ENCODE results near the gene FAAP100.

DNA sequence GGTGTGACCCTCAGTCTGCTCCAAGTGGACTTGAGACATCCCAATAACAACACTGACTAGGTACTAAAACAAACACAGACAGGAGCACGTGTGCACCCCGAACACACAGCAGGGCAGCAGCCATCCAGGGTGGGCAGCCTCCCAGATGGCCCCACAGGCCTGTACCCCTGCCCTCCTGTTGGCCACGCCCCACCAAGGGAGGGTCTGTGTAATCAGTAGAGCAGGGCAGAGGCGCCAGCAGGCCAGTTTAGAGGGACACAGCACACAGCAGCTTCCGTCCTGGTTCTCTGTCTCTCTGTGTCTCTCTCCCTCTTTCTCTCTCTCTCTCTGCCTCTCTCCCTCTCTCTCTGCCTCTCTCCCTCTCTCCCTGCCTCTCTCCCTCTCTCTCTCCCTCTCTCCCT is 61.0 kb downstream of the FAAP100 start:
- TF ChIP-seq GATA2 (IDR thresholded peaks at IDR 0.05; ENCODE audit: low read depth, low read length) (no peak), GATA3 (IDR thresholded peaks at IDR 0.05; ENCODE audit: low read depth, low read length) (no peak)
